ENCODE results near the gene EPHA8. TPM values are rescaled to one million over a fixed set of nuclear protein-coding genes. Genes with fewer than 3 reads are reported as not detected.

EPHA8 gene
- total and polyA plus RNA-seq, 9 of the 15 experiments (the other 6 are each of a cell fraction or from before 2014, with no cell fraction given): not detected

- TF ChIP-seq PTBP1 (IDR thresholded peaks at IDR 0.05; ENCODE audit: low read depth, low read length): no peak
Measured at GRCh38 chr1:22551591-22551990, 11.7 kb upstream of the EPHA8 start (continued).

DNA sequence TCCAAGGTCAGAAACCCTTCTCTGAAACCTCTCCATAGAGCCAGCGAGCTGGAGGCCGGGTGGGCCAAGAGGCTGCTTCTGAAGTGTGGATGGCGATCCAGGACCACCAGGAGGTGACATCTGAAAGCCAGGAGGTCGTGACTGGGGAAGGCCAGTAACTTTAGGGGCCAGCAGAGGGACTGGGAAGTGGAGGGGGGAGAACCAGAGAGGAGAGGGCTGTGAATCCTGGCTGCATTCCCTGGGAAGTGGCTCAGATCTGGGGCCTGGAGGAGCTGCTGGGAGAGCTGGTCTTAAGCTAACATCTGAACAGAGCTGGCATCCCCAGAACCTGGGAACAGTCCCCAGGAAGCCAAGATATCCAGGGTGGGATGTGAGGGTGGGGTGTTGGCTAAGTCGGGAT, 11.3 kb upstream of the EPHA8 start:
- Histone ChIP-seq H3K4me3 (no peak overlapping the region), H3K9me1 (ENCODE audit: control insufficient read depth, insufficient read depth, low read length) (no peaks in the 10 kb centered on the region), H3K4me1 (replicated peaks in 1 of 2; ENCODE audit: control insufficient read depth in 2 of 2, insufficient read depth in 2 of 2, low read length in 2 of 2) (peaks cover 0 to 15% of the 10 kb centered on the region in 2 experiments; a peak in 1 of 5 replicates), H3K36me3 (ENCODE audit: control insufficient read depth, insufficient read depth, low read length) (no peaks in the 10 kb centered on the region), H3K9ac (ENCODE audit: insufficient read depth in 1 of 2, low read depth in 2 of 2, low read length in 2 of 2) (peak overlapping the region in 1 of 2 experiments; percentile 42; a peak in 1 of 4 replicates), H4K20me1 (replicated peaks; ENCODE audit: control insufficient read depth, insufficient read depth, low read length) (peaks cover 37% of the 10 kb centered on the region), H3K27ac (ENCODE audit: extremely low read depth, low read depth, low read length) (no peak overlapping the region), H3K9me3 (replicated peaks; ENCODE audit: control insufficient read depth, insufficient read depth, low read depth, low read length) (no peaks in the 10 kb centered on the region), H2AFZ (ENCODE audit: low read depth, low read length) (no peak overlapping the region), H3K4me2 (ENCODE audit: insufficient read depth, low read length) (no peak overlapping the region), H3K27me3 (ENCODE audit: control insufficient read depth in 2 of 2, insufficient read depth in 2 of 2, low read length in 2 of 2) (peaks cover 59 to 96% of the 10 kb centered on the region in 2 experiments), H3K79me2 (ENCODE audit: control insufficient read depth, insufficient read depth, low read length) (no peaks in the 10 kb centered on the region)
- POLR2A ChIA-PET: interaction anchor here (0.6 to 1.0 kb wide), 2 partner anchors 19 to 22 kb away, joined by 3 read pairs; no protein-coding TSS in a partner anchor
- intact Hi-C loops (cut with micrococcal nuclease) (no loop called here), in situ Hi-C loops (cut with MboI) (no loop called here)
- FAIRE-seq (no peak), DNase-seq (ENCODE audit: extremely low read depth in 1 of 4, low spot score in 3 of 4) (no peak), ATAC-seq (no peak)
- WGBS (ENCODE audit: insufficient coverage, low coverage, missing lambda C conversion rate): 2% methylated on average over 5 of the region's 5 CpGs
- CTCF ChIA-PET (ENCODE audit: low intra/inter-chr PET ratio): no interaction called here
- BruUV-seq (replicated peaks): no TSS peak
- TF ChIP-seq, protein P1, sequence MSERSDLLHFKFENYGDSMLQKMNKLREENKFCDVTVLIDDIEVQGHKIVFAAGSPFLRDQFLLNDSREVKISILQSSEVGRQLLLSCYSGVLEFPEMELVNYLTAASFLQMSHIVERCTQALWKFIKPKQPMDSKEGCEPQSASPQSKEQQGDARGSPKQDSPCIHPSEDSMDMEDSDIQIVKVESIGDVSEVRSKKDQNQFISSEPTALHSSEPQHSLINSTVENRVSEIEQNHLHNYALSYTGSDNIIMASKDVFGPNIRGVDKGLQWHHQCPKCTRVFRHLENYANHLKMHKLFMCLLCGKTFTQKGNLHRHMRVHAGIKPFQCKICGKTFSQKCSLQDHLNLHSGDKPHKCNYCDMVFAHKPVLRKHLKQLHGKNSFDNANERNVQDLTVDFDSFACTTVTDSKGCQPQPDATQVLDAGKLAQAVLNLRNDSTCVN (CRISPR knock-in tag; IDR thresholded peaks at IDR 0.05): no peak
- TF ChIP-seq NCOA6 (IDR thresholded peaks at IDR 0.05) (no peak), ZNF212 (CRISPR knock-in tag; IDR thresholded peaks at IDR 0.05) (no peak), TEAD4 (IDR thresholded peaks at IDR 0.05; ENCODE audit: low read length) (no peak), TEAD4 (CRISPR knock-in tag; IDR thresholded peaks at IDR 0.05; ENCODE audit: borderline replicate concordance) (no peak), ESRRA (IDR thresholded peaks at IDR 0.05; ENCODE audit: borderline replicate concordance, low read depth) (no peak), SIX5 (IDR thresholded peaks at IDR 0.05; ENCODE audit: borderline replicate concordance in 1 of 2, insufficient read depth in 1 of 2, low read depth in 1 of 2, low read length in 2 of 2) (no peak), ZFX (CRISPR knock-in tag; IDR thresholded peaks at IDR 0.05) (no peak)

Data from K562 (cell line).